Lower leg skin (tissue), 3 donors: Measurements from ENCODE around the gene INTS3.

Experiments
- POLR2A ChIP-seq, 2 donors: fragments of 450-650 bp; IDR thresholded peaks; one replicate each; pipeline ENCODE4 v1.6.1; 2016 to 2017; ENCODE audit warnings: antibody characterized with exemption in 2 of 2, mild to moderate bottlenecking in 1 of 2, moderate library complexity in 1 of 2
- TF ChIP-seq, protein P1 (sequence below), 3 donors: fragments of 450-650 bp; IDR thresholded peaks; one replicate each; pipeline ENCODE4 v1.5.1; 2016; ENCODE audit warnings: antibody characterized with exemption in 3 of 3, mild to moderate bottlenecking in 3 of 3, moderate library complexity in 2 of 3

DNA sequence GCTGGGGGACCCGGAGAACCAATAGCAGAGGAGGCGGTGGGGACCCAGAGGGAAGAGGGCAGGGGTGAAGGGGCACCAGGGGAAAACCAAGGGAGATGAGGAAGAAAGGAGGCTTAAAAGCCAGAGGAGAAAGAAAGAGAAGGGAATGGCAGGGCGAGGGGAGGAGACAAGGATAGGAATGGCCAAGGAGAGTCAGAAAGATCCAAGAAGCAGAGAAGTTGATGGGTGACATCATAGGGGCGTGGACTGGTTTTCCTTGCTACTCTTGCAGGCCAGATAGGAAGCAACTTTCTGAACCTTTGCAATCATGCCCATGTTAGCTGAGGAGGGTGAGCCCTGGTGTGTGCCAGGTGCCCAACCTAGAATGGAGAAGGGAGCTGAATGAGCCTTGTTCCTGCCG, 44.0 kb upstream of the INTS3 start:
- TF ChIP-seq, protein P1, sequence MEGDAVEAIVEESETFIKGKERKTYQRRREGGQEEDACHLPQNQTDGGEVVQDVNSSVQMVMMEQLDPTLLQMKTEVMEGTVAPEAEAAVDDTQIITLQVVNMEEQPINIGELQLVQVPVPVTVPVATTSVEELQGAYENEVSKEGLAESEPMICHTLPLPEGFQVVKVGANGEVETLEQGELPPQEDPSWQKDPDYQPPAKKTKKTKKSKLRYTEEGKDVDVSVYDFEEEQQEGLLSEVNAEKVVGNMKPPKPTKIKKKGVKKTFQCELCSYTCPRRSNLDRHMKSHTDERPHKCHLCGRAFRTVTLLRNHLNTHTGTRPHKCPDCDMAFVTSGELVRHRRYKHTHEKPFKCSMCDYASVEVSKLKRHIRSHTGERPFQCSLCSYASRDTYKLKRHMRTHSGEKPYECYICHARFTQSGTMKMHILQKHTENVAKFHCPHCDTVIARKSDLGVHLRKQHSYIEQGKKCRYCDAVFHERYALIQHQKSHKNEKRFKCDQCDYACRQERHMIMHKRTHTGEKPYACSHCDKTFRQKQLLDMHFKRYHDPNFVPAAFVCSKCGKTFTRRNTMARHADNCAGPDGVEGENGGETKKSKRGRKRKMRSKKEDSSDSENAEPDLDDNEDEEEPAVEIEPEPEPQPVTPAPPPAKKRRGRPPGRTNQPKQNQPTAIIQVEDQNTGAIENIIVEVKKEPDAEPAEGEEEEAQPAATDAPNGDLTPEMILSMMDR (IDR thresholded peaks at IDR 0.05) = no peak
- no peak for TF ChIP-seq POLR2A (IDR thresholded peaks at IDR 0.05)
